ENCODE data around the gene ADAM12.

DNA sequence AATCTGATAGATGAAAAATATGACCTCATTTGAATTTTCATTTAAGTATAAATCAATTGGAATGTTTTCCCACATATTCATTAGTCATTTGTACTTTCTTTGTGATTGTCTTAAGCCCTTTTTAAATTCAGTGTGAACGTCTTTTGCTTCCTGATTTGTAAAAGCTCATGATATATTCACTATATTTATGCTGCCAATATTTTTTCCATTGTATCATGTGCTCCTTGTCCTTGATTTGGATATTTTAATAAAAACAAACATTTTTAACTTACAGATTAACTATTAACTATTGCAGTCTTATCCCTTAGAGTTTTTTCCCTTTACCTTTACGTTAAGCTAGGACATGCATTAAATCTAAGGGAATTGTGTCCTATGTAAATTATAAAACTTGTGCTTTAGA, 157.7 kb downstream of the ADAM12 start:
- no peak for TF ChIP-seq POLR2AphosphoS5 (IDR thresholded peaks at IDR 0.05)
- no peak for TF ChIP-seq CTCF (IDR thresholded peaks at IDR 0.05; ENCODE audit: poor library complexity, severe bottlenecking)
